Measurements from ENCODE around the gene JAZF1. TPM values are rescaled to one million over a fixed set of nuclear protein-coding genes. Genes with fewer than 3 reads are reported as not detected.

The JAZF1 gene
- total RNA-seq, 1 experiment from 2014 or later: 9.1 TPM

- H3K79me2 ChIP-seq (ENCODE audit: insufficient read depth, low read length): no peaks in the 10 kb centered on the region
- no peak overlapping the region for H3K4me2 ChIP-seq (ENCODE audit: insufficient read depth, insufficient read length, low read length)
- no peak overlapping the region for H3K23ac ChIP-seq (ENCODE audit: insufficient read length, low read depth, low read length)
- H2BK12ac ChIP-seq (ENCODE audit: insufficient read length, low read depth, low read length): no peak overlapping the region
- H4K8ac ChIP-seq (replicated peaks; ENCODE audit: insufficient read length, low read depth, low read length): no peak overlapping the region
- Mint-ChIP-seq H3K36me3 (ENCODE audit: insufficient read depth in 1 of 3, low read depth in 3 of 3) (no peaks in the 10 kb centered on the region; a peak in 1 of 7 replicates), H3K27me3 (ENCODE audit: low read depth) (no peaks in the 10 kb centered on the region), H3K4me3 (no peak overlapping the region), H3K27ac (no peak overlapping the region), H3K4me1 (peaks cover 26 to 29% of the 10 kb centered on the region in 2 experiments), H3K9me3 (no peaks in the 10 kb centered on the region)
- no peaks in the 10 kb centered on the region for H3K79me1 ChIP-seq (ENCODE audit: insufficient read depth, low read depth, low read length, poor library complexity, severe bottlenecking)
- no peaks in the 10 kb centered on the region for H4K20me1 ChIP-seq (ENCODE audit: control insufficient read depth, insufficient read depth, insufficient read length)
- H2BK5ac ChIP-seq (ENCODE audit: insufficient read length, low read length): no peak overlapping the region
- DNase-seq: no peak
- H2BK120ac ChIP-seq (ENCODE audit: low read depth, low read length, poor library complexity, severe bottlenecking): no peak overlapping the region
- H2AK5ac ChIP-seq (ENCODE audit: insufficient read length, low read length): no peak overlapping the region
- H3K27me3 ChIP-seq (ENCODE audit: insufficient read depth, low read length): no peaks in the 10 kb centered on the region
- H2BK20ac ChIP-seq (ENCODE audit: low read depth, low read length, poor library complexity, severe bottlenecking): no peak overlapping the region
- no peak overlapping the region for H3K56ac ChIP-seq (ENCODE audit: insufficient read length, low read depth, low read length)
- H2AFZ ChIP-seq (ENCODE audit: low read length): no peak overlapping the region
- H3K23me2 ChIP-seq (ENCODE audit: insufficient read length, low read depth, low read length, poor library complexity, severe bottlenecking): no peaks in the 10 kb centered on the region
- no peak overlapping the region for H3K27ac ChIP-seq (ENCODE audit: insufficient read length, low read depth, low read length)
- H3K18ac ChIP-seq (ENCODE audit: insufficient read length, low read depth, low read length): no peak overlapping the region
- TF ChIP-seq, protein P1, sequence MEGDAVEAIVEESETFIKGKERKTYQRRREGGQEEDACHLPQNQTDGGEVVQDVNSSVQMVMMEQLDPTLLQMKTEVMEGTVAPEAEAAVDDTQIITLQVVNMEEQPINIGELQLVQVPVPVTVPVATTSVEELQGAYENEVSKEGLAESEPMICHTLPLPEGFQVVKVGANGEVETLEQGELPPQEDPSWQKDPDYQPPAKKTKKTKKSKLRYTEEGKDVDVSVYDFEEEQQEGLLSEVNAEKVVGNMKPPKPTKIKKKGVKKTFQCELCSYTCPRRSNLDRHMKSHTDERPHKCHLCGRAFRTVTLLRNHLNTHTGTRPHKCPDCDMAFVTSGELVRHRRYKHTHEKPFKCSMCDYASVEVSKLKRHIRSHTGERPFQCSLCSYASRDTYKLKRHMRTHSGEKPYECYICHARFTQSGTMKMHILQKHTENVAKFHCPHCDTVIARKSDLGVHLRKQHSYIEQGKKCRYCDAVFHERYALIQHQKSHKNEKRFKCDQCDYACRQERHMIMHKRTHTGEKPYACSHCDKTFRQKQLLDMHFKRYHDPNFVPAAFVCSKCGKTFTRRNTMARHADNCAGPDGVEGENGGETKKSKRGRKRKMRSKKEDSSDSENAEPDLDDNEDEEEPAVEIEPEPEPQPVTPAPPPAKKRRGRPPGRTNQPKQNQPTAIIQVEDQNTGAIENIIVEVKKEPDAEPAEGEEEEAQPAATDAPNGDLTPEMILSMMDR (conservative IDR thresholded peaks at IDR 0.05): no peak
- no peak overlapping the region for H3K9ac ChIP-seq (ENCODE audit: extremely low read depth, insufficient read length, low read length)
- H4K5ac ChIP-seq (ENCODE audit: insufficient read length, low read depth, low read length): no peak overlapping the region
- 0 out of 2 replicates have a peak, but pooled peaks cover 4% of the 10 kb centered on the region for H3K4me1 ChIP-seq (ENCODE audit: insufficient read depth, low read length)
- H2BK15ac ChIP-seq (ENCODE audit: low read depth, low read length): no peak overlapping the region
- no peak overlapping the region for H4K91ac ChIP-seq (ENCODE audit: insufficient read length, low read depth, low read length)
- H3T11ph ChIP-seq (ENCODE audit: low read length): no peak overlapping the region
- no peak overlapping the region for H3K4ac ChIP-seq (ENCODE audit: low read depth, low read length)
- H3K9me3 ChIP-seq (ENCODE audit: control insufficient read depth, low read depth, low read length): no peaks in the 10 kb centered on the region
- WGBS (ENCODE audit: extremely low coverage, insufficient read length, low lambda C conversion rate): no CpG with 5 or more reads among the region's 2 CpGs
- no peak overlapping the region for H3K14ac ChIP-seq (ENCODE audit: insufficient read depth, low read length)
Measured at GRCh38 chr7:27866256-27866655, 314.3 kb downstream of the JAZF1 start.
